Fibroblast of villous mesenchyme (primary cell): Measurements from ENCODE around the gene CCL26. TPM values are rescaled to one million over a fixed set of nuclear protein-coding genes. Genes with fewer than 3 reads are reported as not detected.

Source experiments
- DNase-seq: peaks from one replicate; pipeline ENCODE4 v3.0.0-alpha.2; 2010; ENCODE audit warnings: low read depth
- H3K4me3 ChIP-seq: 2 replicates; pipeline ENCODE4 v1.5.1; 2011; ENCODE audit warnings: low read depth, mild to moderate bottlenecking, low read length
- total RNA-seq: library from RNA; depleted of rRNA; stranded (reverse); fragments of >200 nt; gene quantifications from 2 replicates; pipeline ENCODE4 v1.2.3, GENCODE V29; 2012
- TF ChIP-seq, protein P1 (sequence below): IDR thresholded peaks from 2 replicates; pipeline ENCODE4 v1.5.1; 2012; ENCODE audit warnings: low read depth, mild to moderate bottlenecking, low read length; ENCODE audit not compliant: insufficient read depth

Gene CCL26
- total RNA-seq, 1 donor, result 0.86 TPM

DNA sequence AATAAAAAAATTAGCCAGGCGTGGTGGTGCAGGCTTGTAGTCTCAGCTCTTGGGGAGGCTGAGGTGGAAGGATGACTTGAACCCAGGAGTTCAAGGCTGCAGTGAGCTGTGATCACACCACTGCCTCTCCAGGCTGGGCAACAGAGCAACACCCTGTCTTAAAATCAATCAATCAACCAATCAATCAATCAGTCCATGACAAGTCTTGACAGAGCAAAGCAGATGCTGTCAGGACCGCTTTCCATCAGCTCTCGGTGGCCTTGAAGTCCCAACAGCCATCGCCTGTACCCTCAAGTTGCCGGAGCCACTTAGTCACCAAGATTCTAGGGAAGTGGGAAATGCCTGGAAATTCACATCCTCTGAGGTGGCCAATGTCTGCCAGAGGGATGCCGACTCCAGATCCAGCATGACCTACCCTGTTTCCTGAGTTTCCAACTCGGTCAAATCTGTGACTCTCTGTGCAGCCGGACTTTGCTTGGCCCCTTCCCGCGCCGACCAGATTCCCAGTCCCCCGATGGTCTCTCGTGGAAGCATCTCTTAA lies 42.5 kb upstream of the CCL26 start:
- TF ChIP-seq, protein P1, sequence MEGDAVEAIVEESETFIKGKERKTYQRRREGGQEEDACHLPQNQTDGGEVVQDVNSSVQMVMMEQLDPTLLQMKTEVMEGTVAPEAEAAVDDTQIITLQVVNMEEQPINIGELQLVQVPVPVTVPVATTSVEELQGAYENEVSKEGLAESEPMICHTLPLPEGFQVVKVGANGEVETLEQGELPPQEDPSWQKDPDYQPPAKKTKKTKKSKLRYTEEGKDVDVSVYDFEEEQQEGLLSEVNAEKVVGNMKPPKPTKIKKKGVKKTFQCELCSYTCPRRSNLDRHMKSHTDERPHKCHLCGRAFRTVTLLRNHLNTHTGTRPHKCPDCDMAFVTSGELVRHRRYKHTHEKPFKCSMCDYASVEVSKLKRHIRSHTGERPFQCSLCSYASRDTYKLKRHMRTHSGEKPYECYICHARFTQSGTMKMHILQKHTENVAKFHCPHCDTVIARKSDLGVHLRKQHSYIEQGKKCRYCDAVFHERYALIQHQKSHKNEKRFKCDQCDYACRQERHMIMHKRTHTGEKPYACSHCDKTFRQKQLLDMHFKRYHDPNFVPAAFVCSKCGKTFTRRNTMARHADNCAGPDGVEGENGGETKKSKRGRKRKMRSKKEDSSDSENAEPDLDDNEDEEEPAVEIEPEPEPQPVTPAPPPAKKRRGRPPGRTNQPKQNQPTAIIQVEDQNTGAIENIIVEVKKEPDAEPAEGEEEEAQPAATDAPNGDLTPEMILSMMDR, result no peak
- no peak for DNase-seq
- H3K4me3 ChIP-seq, result no peak overlapping the region

DNA sequence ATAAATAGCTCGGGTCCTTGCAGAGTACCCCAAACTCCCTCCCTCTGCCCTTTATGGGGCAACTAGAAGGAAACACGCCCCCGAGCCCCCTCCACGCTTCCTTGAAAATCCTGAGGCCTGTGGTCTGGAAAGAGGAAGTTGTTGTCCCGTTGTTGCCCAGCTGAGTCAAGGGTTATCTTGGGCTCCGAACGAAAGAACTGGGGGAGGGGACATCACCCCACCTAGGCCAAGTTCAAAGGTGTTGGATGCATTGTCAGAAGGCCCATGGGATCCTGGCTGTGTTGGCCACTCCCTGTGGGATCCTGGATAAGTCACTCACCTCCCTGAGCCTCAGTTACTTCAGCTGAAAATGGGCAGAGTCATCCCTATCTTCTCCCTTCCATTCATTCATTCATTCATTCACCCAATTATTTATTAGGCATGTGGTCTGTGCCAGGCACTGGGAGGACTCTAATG lies 41.8 kb upstream of the CCL26 start, which contains the start of gene CCL24:
Gene CCL24 (minus strand): TSS at position 26 of the 456 bp plus-strand sequence. CDS start 91 bp downstream, outside the sequence.
- no peak within 1 kb of the TSS for H3K4me3 ChIP-seq
- no peak for DNase-seq
- TF ChIP-seq, protein P1, result no peak

DNA sequence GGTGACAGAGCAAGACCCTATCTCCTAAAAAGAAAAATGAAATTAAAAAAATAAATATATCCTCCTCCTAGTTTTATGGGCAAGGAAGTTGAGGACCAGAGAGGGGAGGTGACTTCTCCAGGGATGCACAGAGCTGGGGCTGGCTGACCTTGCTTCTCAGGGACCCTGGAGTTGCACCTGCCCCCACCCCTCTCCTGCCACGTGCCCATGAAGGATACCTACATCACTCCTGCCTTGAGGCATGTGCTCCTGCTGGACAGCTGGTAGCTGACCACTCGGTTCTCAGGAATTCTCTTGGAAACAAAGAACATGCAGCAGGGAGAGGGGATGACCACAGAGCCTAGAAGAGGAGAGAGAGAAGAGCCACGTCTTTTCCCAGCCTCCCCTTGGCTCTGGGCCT lies 41.1 kb upstream of the CCL26 start:
- no peak overlapping the region for H3K4me3 ChIP-seq
- no peak for DNase-seq
- TF ChIP-seq, protein P1, result no peak

DNA sequence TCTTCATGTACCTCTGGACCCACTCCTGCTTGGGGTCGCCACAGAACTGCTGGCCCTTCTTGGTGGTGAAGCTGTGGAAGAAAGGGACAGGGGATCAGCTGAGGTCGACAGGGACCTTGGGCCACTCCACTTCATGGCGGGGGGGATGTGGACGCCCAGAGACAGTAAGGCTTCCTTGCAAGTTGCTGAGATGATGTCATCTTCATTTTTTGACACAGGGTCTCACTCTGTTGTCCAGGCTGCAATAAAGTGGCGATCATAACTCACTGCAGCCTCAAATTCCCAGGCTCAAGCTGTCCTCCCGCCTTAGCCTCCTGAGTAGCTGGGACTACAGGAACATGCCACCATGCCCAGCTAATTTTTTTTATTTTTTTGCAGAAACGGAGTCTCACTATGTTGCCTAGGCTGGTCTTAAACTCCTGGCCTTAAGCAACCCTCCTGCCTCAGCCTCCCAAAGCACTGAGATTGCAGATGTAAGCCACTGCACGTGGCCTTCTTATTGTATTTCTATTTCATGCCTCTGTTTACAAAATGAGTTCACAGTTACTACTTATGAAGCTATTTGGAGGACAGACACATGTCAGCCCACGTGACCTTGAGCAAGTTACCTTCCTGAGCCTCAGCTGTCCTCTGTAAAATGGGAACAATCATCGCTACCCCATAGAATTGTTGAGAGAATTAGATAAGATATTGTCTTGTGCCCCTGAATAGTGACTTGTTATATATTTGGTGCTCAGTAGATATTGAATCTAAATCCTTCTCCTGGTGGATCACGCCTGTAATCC lies 40.1 kb upstream of the CCL26 start:
- TF ChIP-seq, protein P1, result no peak
- no peak for DNase-seq
- no peak overlapping the region for H3K4me3 ChIP-seq

DNA sequence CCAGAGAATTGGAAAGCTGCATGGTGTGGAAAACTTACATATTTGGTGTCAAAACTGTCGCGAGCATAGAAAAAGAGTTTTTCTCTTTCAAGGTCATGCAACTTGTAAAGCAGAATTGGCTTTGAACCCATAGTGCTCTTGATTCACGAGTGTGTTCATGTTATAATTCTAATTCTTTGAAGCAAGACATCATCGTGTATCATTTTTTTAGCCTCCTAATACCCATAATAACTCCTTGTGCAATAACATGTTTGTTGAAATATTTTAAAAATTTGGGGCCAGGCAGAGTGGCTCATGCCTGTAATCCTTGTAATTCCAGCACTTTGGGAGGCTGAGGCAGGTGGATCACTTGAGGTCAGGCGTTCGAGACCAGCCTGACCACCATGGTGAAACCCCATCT lies 37.4 kb upstream of the CCL26 start:
- H3K4me3 ChIP-seq, result no peak overlapping the region
- DNase-seq, result no peak
- TF ChIP-seq, protein P1, result no peak

DNA sequence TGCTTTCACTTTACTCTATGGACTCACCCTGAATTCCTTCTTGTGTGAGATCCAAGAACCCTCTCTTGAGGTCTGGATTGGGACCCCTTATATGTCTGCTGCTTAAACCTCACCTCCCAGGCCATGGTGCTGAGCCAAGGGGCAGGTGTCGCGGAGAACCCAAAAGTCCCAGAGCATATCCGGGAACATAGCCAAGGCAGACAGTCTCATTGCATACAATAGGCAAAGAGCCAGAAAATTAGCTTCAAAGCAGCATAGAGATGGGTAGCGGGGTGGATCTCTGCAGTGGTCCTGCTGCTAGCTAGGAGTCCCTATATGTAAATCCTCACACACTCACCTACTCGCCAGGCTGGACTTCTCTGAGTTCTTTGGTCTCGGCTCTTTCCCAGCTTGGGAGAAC lies 36.1 kb upstream of the CCL26 start:
- H3K4me3 ChIP-seq, result no peak overlapping the region
- TF ChIP-seq, protein P1, result no peak
- no peak for DNase-seq
